Activated CD8-positive, alpha-beta memory T cell treated with anti-CD3 and anti-CD28 coated beads, Interleukin-2, amount 50 U/mL, for 24 hours (primary cell): ENCODE results near the gene ELP4.
"Not testable (repeated sequence)": the region's sequence is repeated elsewhere in the genome, so short reads cannot be mapped to it uniquely, and the experiment has no call there.

ENCODE experiments used
- DNase-seq: peaks from one replicate; pipeline ENCODE4 v3.0.0-alpha.2; 2020; ENCODE audit errors: extremely low read depth

Gene ELP4

DNA sequence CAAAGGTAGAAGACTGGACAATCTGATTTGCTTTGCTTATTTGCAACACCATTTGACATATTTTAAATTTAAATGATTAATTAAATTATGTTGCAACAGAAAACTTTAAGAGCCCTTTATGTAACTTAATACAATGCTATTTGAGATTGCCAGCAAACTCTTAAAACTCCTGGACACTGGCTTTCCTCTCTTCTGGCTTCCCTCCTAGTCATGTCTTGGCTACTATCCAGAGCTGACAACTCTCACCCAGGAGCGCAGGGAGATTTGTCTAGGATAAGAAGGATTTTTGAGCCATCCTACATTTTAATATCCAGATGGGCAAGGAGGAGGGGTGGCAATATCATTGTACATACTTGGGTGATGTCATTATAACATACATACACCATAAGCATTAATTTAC is 134.3 kb downstream of the ELP4 start:
- DNase-seq, result no peak

DNA sequence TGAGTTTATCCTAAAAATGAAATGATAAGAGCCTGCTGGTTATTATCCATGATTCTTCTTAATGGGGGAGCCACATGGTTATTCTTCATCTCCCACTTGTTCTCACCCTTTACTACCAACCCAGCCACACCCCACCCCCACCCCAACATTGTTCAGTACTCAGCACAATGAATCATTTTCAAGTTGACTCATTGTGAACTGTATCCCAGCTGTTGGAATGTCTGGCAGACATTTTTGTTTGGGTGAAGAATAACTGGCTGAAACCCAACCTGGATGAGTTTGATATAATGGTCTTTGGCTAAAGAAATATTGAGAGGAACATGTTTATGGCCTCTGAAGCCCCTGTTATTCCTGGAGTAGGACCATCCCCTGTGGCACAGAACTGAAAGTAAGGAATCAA is 136.2 kb downstream of the ELP4 start:
- no peak for DNase-seq

DNA sequence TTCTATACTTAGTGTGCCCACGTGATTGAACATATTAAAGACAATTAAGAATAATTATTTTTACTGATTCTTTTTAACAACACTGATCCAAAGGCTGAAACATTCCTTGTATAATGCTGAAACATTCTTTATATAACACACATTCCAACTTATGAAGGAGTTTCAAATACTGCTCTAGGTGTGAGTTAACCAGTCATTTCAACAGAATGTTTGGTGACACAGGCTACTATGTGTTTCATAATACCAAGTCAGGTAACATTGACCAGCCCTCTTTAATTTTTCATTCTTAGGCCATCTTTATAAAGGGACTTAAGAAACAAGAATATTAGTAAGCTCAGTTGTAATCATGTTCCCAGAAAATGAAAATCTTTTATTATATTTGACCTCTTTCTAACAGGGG is 136.6 kb downstream of the ELP4 start:
- no peak for DNase-seq

DNA sequence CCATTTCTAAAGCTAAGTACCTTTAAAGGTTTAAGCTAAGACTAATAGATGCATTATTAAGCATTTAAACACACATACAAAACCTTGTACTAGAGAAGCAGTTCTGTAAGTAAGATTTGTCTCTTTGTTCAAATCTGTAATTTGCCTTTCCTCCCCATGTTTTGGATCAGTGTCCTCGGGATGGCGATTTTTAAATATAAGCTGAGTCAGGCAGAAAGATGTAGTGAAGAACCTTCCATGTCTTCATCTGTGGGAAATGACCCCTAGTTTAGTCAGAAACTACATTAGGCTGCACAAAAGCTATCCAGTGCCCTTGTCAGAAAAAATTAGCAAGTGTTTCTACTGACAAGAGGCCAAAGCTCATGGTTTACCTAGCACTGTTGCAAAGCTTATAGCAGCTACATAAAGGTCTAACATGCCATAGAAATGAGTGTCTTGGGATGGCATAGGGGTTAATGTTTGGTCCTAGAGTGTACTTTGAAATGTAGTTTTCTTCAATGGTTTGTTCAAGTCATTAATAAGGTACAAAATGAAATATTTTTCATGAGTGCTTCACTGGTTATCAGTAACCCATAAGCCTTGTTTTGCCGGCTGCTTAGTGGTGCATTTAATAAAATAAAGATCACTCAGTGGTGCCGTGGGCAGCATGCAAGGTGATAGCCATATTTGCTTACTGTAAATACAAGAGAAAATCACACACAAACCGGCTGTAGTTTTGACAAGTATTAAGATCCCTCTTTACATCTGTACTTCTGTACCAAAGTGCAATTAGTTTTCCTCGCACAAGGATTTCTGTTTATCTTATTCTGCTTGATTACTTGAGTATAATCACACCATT is 139.8 kb downstream of the ELP4 start:
- DNase-seq, result no peak

DNA sequence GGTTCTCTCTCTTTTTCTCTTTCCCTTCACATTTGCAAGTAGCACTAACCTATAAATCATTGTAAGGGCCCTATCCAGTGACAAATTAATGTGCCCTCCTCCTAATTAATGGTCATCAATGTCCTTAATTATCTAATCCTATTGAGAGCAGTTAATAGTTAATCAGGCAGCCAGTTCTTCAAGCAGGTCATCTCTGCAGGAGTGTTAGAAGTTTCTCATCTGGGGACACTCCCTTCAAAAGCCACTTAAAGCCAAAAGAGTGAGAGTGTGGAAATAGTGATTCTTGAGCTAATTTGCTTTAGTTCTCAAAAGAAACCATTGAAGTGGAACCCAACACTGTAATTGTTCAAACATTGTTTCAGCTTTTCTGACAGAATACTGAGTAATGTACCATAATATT is 141.6 kb downstream of the ELP4 start:
- no peak for DNase-seq

DNA sequence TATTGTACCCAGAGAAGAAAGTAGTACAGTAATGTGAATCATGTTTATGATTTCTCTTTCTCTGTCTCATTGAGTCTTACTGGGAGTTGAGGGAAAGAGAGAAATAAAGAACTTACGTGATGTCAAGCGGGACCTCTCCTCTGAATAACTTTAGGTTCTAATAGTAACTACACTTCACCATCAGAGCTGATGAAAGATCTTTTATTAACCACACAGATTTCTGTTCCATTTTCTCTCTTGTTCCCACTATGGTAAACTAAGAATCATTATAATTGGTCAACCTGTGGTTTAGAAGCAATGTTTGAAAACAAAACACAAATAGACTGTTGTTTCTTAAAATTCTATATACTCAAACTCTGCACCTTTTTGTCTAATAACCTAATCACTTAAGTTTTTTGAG is 142.3 kb downstream of the ELP4 start:
- no peak for DNase-seq

DNA sequence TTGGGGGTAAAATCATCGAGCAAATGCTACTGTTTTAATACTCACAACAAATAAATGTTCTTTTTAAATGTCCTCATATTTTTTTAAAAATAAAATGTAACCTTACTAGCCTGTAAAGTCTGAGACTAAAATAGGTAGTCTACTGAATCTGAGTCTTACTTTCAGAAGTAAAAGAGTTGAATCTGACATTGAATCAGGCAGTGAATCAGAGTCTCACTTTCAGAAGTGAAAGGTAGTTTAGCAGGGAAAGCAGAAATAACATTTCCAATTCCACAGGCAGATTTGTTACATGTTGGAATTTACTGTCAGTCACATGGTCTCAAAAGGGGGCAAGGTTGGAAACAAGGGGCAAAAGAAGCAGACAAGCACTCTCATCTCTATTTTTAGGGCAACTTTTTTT is 143.0 kb downstream of the ELP4 start:
- DNase-seq, result no peak

DNA sequence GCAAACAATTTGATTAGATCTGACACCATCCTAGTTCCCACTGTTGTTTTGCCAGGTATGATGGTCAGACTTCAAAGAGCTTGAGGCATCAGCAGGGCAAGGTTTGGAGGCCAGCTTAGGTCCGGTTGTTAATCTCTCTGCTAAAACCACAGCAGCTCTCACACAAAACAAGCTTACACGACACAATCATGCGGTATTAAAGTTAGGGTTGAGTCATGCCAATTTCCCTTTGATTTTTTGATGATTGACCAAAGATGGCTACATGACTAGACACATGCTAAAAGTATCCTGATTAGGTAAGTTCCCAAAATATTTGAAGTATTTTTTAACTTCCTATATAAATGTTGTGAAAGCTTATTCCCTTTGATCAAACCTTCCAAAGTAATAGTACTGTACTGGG is 145.9 kb downstream of the ELP4 start:
- DNase-seq, result no peak

DNA sequence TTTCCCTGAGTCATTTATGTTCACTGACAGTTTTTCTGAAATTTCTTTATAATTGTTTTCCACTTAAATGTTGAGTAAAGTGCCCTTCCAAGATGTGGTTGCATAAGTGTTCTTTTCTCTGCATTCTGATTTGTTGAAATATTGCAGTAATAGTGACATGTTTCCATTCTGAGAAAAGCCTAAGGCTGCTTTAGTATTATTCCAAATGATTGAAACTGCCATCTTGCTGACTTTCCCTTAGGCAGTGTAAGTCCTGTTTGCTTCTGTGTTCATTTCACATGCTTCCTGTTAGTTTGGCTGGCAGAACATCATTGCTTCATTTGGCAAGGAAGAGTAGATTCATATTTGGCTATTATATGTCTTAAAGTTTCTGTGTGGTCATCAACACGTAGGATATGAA is 146.5 kb downstream of the ELP4 start:
- DNase-seq, result no peak

DNA sequence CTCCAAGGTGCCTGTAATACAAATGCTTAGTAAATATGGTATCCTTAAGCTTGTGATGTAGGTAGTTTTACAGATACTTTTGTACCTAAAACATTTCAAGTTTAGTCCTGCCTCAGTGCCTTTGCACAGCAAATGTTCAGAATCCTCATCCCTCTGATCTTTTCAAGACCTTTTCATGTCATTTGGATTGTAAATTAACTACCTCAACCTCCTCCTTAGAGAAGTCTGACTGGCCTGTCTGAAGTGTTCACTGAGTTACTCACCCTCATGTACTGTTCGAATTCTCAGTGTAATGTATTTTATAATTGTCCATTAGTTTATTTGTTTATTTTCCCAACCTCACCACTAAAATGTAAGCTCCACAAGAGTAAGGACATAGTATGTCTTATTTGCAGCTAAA is 147.5 kb downstream of the ELP4 start:
- no peak for DNase-seq

DNA sequence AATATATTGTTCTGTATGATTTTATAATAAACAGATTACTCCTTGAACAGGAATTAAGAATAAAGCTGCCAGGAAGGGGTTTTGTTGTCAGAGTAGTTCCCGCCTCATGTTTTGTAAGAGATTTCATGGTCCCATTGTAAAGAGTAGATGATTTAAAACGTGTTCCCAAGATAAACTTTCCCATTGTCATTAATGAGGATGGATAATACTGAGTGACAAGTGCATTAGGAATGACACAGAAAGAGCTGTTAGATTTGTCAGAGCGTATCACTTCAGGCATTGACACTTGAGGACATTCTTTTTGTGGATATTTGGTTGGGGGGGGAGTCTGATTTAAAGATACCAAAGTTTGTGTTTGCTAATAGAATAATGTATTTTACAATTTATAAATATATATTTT is 154.6 kb downstream of the ELP4 start:
- DNase-seq, result no peak

DNA sequence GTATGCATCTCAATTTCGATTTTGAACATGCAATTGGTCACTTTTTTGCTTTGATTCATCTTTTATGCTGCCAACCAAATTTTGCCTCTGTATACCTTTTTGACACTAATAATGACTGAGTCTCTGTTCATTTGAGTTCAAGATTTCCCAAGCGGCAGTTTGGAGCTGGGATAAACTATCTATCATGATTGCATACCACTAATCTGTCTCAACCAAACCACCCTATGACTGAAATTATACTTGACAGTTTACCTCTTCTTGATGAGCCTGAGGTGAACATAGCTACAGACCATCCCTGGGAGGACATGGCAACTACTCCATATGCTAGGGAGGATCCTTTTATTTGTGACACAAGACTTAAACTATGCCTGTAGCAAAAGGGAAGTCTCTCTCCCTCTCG is 155.4 kb downstream of the ELP4 start:
- DNase-seq, result no peak

DNA sequence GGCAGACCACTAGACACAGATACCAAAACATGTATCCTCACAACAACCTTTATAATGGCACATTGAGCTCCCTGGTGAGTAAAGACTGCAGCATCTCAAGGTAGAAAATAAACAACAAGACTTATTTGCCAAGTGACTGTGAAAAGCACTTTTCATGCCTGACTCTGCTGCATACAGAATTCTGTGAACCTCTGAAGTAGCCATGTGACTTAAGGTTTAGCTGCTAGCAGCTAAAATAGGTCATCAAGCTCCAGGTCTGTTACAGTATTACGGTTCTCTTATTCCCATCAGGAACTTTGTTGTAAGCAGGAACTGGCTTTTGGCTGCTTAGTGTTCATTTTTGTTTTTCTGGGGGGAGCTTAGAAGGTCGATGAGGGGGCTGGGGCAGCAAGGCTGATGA is 162.1 kb downstream of the ELP4 start:
- DNase-seq, result no peak

DNA sequence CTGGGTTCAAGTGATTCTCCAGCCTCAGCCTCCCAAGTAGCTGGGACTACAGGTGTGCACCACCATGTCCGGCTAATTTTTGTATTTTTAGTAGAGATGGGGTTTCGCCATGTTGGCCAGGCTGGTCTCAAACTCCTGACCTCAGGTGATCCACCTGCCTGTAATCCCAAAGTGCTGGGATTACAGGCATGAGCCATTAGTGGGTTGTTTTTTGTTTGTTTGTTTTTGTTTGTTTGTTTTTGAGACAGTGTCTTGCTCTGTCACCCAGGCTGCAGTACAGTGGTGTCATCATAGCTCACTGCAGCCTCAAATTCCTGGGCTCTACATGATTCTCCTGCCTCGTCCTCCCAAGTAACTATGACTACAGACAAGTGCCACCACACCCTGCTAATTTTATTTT is 163.5 kb downstream of the ELP4 start:
- DNase-seq, result not testable (repeated sequence)

DNA sequence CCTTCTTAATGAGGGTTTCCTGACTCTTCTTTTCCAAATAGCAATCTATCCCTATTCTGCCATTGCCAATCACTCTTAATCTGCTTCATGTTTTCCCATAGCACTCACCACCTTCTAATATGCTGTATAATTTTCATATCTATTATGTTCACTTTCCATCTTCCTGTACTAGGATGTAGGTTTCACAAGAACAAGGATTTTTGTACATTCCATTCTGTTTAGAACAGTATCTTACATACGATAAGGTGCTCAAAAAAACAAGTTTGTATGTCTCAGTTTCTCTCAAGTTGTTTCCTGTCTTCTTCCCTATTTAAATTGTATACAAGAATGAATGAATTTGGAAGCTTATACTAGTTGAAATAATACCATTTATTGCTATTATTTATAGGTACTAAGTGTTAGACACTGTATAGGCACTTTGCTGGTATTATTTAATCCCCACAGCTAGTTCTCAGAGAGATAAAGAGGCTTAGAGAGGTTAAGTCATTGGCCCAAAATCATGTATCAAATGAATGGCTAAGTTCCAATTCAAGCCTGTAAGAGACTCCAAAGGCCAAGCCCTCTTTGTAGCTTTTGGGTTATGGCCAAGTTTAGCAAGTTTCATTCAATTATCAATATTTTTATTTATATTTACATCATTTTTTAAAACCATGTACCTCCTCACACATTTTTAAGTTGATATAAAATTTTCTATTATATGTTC is 166.9 kb downstream of the ELP4 start:
- no peak for DNase-seq

DNA sequence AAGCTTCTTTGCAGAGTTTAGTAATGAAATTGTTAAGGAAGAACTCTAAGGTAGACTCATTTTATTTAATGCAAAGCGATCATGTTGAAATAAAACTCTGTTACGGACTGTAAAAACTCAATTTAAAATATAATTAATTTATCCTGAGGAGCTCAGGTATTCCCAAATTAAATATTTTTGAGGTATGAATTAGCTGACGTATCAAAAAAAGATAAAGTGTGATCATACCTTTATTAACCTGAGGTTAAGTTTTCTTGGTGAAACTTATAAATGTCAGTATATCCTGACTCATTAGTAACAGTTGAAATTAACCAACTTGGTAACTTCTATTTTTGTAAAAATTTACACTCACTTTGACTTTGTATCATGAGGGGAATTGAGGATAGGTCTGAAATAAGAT is 171.2 kb downstream of the ELP4 start:
- no peak for DNase-seq

DNA sequence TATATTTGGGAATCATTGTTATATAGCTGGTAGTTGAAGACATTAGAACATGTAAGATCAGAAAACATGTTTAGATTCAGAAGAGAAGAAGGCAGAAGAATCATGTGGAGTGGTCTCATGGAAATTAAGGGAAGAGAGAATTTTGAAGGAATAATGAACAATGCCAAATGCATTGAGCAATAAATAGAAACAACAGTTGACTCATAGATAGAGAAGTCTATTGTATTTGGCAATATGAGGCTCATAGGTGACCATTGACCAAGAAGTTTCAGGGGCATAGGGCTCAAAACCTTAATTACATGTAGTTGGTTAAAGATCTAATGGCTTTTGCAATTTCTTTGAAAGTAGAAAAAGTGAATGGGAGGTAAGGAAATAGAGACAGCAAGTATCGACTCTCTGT is 177.7 kb downstream of the ELP4 start:
- DNase-seq, result no peak

DNA sequence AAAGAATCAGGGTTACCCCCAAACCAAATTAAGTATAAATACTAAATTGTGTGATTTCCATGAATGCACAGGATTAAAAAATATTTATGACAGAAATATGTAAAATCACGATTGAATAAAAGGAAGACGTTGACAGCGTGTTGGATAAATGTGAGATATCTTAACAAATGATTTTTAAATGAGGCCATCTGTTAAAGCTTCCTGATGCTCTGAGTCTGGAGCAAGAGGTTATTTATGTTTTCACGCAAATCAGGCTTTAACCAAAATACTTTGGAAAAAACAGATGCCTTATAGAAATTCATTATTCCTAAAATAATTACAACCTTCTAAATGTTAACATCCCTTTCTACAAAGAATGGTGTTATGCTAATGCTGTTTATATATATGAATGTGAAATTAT is 178.3 kb downstream of the ELP4 start:
- DNase-seq, result no peak

DNA sequence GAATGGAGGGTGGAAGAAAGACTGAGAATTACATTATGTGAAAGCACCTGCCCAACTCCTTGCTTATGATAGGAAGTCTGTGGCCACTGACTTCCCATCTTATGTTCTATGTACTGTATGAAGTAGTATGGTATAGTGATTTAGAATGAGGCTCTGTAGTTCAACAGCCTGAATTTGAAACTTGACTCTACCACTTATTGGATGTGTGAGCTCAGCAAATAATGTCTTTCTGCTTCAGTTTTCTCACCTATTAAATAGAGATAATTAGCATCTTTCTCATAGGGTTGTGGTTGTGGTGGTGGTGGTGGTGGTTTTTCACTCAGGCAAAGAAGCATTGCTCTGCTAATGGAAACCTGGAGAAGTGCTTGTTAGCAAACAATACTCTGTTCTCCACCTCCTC is 180.0 kb downstream of the ELP4 start:
- no peak for DNase-seq

DNA sequence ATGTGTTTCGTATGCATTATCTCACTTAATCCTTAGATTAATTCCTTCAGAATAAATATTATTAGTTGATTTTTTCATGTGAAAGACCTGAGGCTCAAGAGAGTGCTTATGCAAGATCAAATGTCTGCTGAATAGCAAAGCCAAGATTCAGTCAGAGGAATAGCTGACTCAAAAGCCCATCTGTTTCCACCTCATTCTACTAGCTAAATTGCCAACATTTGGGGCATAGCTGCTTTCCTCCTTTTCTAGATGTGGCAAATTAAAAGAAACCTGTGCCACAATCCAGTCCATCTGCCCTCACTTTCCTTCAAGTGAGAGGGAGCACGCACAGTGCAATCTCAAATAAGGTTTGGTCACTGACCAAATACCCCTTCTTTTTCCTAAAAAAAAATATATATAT is 180.5 kb downstream of the ELP4 start:
- DNase-seq, result no peak

DNA sequence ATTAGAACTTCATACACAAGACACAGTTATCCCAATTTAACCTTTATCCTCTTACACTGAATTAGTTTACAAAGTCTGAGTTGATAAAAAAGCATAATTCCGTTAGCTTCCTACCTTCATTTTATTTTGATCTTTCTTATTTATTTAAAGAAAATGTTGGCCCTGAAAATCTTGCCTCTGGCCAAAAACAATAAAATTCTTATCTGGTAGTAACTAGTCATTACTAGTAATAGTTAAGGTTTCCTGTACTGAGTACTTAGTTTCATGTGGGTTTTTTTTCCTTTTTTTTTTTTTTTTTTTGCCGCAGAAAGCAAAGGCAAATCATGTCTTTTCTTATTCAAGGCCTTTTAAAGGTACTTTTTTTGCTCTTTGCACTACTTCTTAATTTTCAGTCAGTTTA is 180.9 kb downstream of the ELP4 start:
- DNase-seq, result no peak

DNA sequence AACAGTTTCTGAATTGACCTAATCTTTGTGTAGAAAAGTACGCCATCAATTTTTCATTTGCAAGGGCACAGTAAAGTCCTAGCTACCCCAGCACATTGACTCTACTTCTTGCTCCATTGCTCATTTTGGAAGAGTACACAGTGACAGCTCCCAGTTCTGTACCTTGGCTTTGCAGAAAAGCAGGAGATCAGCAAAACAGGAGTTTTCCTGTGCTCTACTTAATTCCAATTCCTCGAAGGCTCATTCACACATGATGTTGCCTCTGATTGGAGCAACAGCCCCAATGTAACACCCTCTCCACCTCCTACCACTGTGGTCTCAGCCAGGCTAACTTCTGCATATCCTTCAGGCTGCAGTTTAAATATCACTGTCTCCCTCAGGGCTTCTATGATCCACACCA is 182.9 kb downstream of the ELP4 start:
- no peak for DNase-seq

DNA sequence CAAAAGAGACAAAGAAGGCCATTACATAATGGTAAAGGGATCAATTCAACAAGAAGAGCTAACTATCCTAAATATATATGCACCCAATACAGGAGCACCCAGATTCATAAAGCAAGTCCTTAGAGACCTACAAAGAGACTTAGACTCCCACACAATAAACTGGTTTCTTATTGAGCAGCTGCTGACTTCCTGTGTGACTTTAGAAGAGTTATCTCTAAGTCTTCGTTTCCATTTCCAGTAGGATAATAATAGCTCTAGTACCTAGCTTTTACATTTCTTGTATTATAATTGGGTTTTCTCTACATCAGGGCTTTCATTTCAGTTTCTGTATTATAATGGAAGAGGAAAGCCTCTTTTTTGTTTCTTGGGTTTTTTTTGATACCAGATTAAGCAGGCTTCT is 187.5 kb downstream of the ELP4 start:
- DNase-seq, result not testable (repeated sequence)

DNA sequence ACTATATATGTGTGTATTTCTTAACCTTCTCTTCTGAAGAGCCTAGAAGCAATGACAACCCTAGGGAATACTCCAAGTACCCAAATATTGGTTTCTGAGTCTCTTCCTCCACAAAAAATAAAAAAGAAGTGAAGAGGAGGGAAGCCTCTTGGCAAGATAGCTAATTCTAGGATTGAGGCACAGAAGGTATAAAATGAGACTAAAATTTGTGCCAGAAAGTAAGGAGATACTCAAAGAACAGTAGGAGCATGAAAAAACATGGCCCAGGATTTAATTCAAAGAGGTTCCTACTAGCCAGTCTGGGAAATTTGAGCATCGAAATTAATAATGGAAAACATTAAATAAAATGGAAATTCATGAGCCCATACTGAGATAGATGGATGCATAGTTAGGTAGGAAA is 189.5 kb downstream of the ELP4 start:
- no peak for DNase-seq
